OCI-LY1 (cell line): ENCODE results near the gene CDCA3.

Experiments
- H2AFZ ChIP-seq: fragments of 200-600 bp; sonication (generic), shearing (Covaris generic); 2 replicates; pipeline ENCODE4 v1.6.0; 2014; ENCODE audit warnings: antibody characterized with exemption, mild to moderate bottlenecking, low read length
- H3F3A ChIP-seq: fragments of 200-600 bp; sonication (generic), shearing (Covaris generic); 2 replicates; pipeline ENCODE4 v1.6.0; 2014; ENCODE audit warnings: mild to moderate bottlenecking, antibody characterized with exemption, low read length, moderate library complexity; ENCODE audit not compliant: insufficient read depth
- H3K27ac ChIP-seq: fragments of 200-600 bp; sonication (generic); 2 replicates; pipeline ENCODE4 v1.5.1; 2014; ENCODE audit warnings: low read length, mixed run types, mild to moderate bottlenecking, low read depth; ENCODE audit not compliant: poor library complexity, severe bottlenecking
- H3K27me3 ChIP-seq: fragments of 200-600 bp; sonication (generic); 2 replicates; pipeline ENCODE4 v1.6.0; 2014; ENCODE audit warnings: antibody characterized with exemption, mild to moderate bottlenecking, low read length, moderate library complexity; ENCODE audit not compliant: insufficient read depth
- H3K36me3 ChIP-seq: fragments of 200-600 bp; sonication (generic); 2 replicates; pipeline ENCODE4 v1.6.1; 2014; ENCODE audit warnings: mild to moderate bottlenecking, antibody characterized with exemption, low read length, moderate library complexity, mixed read lengths; ENCODE audit not compliant: insufficient read depth
- H3K4me1 ChIP-seq: fragments of 200-600 bp; sonication (generic); 2 replicates; pipeline ENCODE4 v1.5.1; 2014; ENCODE audit warnings: mild to moderate bottlenecking, low read length, moderate library complexity; ENCODE audit not compliant: insufficient read depth, severe bottlenecking
- H3K4me2 ChIP-seq: fragments of 200-600 bp; sonication (generic), shearing (Covaris generic); 2 replicates; pipeline ENCODE4 v1.6.1; 2014; ENCODE audit warnings: low read length
- H3K4me3 ChIP-seq: fragments of 200-600 bp; sonication (generic); 2 replicates; pipeline ENCODE4 v1.5.1; 2014; ENCODE audit warnings: low read length, low read depth, mild to moderate bottlenecking, mixed read lengths; ENCODE audit not compliant: poor library complexity, severe bottlenecking
- H3K79me2 ChIP-seq: fragments of 200-600 bp; shearing (Covaris generic); 2 replicates; pipeline ENCODE4 v1.6.1; 2016; ENCODE audit warnings: mixed run types, low read length, mixed read lengths; ENCODE audit not compliant: insufficient read depth
- H3K9ac ChIP-seq: fragments of 200-600 bp; sonication (generic), shearing (Covaris generic); 2 replicates; pipeline ENCODE4 v1.6.1; 2014; ENCODE audit warnings: mild to moderate bottlenecking, low read length, mixed read lengths
- H3K9me2 ChIP-seq: fragments of 200-600 bp; sonication (generic), shearing (Covaris generic); 2 replicates; pipeline ENCODE4 v1.6.1; 2014; ENCODE audit warnings: low read depth, mild to moderate bottlenecking, low read length, mixed read lengths
- H3K9me3 ChIP-seq: fragments of 200-600 bp; shearing (Covaris generic); 2 replicates; pipeline ENCODE4 v1.6.1; 2014; ENCODE audit warnings: low read length, mixed read lengths
- H4K20me1 ChIP-seq: fragments of 200-600 bp; sonication (generic), shearing (Covaris generic); 2 replicates; pipeline ENCODE4 v1.6.0; 2016; ENCODE audit warnings: mild to moderate bottlenecking, low read length; ENCODE audit not compliant: insufficient read depth
- CTCF ChIP-seq: fragments of 200-600 bp; sonication (generic), shearing (Covaris generic); IDR thresholded peaks from 2 replicates; pipeline ENCODE4 v1.5.1; 2017; ENCODE audit warnings: mild to moderate bottlenecking, antibody characterized with exemption, low read length, moderate library complexity, mixed read lengths
- EZH2 ChIP-seq: fragments of 200-600 bp; sonication (generic), shearing (Covaris generic); IDR thresholded peaks from 2 replicates; pipeline ENCODE4 v1.8.0; 2017; ENCODE audit warnings: borderline replicate concordance, mixed run types, mild to moderate bottlenecking, antibody characterized with exemption, low read length, moderate library complexity, mixed read lengths

CDCA3 gene

GRCh38 chr12:6842075-6842474 lies 9.0 kb downstream of the CDCA3 start:
- Histone ChIP-seq H3K4me2 (no peak overlapping the region), H3K9ac (no peak overlapping the region), H4K20me1 (no peaks in the 10 kb centered on the region), H3K27me3 (no peaks in the 10 kb centered on the region; the same call in 1 of the 2 replicates), H3F3A (0 out of 2 replicates have a peak, but pooled peaks cover 3% of the 10 kb centered on the region), H3K27ac (no peak overlapping the region), H3K36me3 (peaks cover 12% of the 10 kb centered on the region; the same call in 1 of the 2 replicates), H3K79me2 (no peaks in the 10 kb centered on the region), H2AFZ (no peak overlapping the region), H3K4me1 (peaks cover 41% of the 10 kb centered on the region), H3K9me3 (no peaks in the 10 kb centered on the region), H3K9me2 (no peaks in the 10 kb centered on the region), H3K4me3 (no peak overlapping the region)
- TF ChIP-seq EZH2 (no peak), CTCF (no peak)

GRCh38 chr12:6840761-6841515 lies 10.1 kb downstream of the CDCA3 start, which contains the start of gene GNB3:
Gene GNB3, plus strand, starts transcription at chr12:6840925. Its CDS starts 363 bp downstream, at chr12:6841288.
- Histone ChIP-seq H2AFZ (no peak within 1 kb of the TSS), H3K9me3 (no peaks in the 10 kb centered on the region), H3K4me1 (peaks cover 41% of the 10 kb centered on the region), H3K27me3 (no peaks in the 10 kb centered on the region; the same call in 1 of the 2 replicates), H3K9me2 (no peaks in the 10 kb centered on the region), H3F3A (0 out of 2 replicates have a peak, but pooled peaks cover 3% of the 10 kb centered on the region), H3K4me3 (peak within 1 kb of the TSS; percentile 36), H3K36me3 (peaks cover under 1% of the 10 kb centered on the region; the same call in 1 of the 2 replicates), H4K20me1 (no peaks in the 10 kb centered on the region), H3K9ac (peak within 1 kb of the TSS; percentile 58), H3K27ac (peak within 1 kb of the TSS; percentile 94), H3K79me2 (no peaks in the 10 kb centered on the region), H3K4me2 (peak within 1 kb of the TSS; percentile 61)
- TF ChIP-seq EZH2 (no peak), CTCF (no peak)

GRCh38 chr12:6840330-6840729 lies 10.8 kb downstream of the CDCA3 start:
- Histone ChIP-seq H3K27me3 (no peaks in the 10 kb centered on the region; the same call in 1 of the 2 replicates), H3K79me2 (no peaks in the 10 kb centered on the region), H3K9ac (peak overlapping the region; percentile 58), H3K36me3 (no peaks in the 10 kb centered on the region), H3K4me2 (peak overlapping the region; percentile 61), H3K27ac (peak overlapping the region; percentile 94), H4K20me1 (no peaks in the 10 kb centered on the region), H3K4me1 (peaks cover 44% of the 10 kb centered on the region), H3K4me3 (peak overlapping the region; percentile 36), H3K9me3 (no peaks in the 10 kb centered on the region), H3F3A (0 out of 2 replicates have a peak, but pooled peaks cover 3% of the 10 kb centered on the region), H2AFZ (no peak overlapping the region), H3K9me2 (no peaks in the 10 kb centered on the region)
- TF ChIP-seq EZH2 (no peak), CTCF (no peak)
